ENCODE data around the gene DUSP22.
A peak's percentile ranks its signal among the peaks of the same experiment; 100 is the strongest.

Gene DUSP22

DNA sequence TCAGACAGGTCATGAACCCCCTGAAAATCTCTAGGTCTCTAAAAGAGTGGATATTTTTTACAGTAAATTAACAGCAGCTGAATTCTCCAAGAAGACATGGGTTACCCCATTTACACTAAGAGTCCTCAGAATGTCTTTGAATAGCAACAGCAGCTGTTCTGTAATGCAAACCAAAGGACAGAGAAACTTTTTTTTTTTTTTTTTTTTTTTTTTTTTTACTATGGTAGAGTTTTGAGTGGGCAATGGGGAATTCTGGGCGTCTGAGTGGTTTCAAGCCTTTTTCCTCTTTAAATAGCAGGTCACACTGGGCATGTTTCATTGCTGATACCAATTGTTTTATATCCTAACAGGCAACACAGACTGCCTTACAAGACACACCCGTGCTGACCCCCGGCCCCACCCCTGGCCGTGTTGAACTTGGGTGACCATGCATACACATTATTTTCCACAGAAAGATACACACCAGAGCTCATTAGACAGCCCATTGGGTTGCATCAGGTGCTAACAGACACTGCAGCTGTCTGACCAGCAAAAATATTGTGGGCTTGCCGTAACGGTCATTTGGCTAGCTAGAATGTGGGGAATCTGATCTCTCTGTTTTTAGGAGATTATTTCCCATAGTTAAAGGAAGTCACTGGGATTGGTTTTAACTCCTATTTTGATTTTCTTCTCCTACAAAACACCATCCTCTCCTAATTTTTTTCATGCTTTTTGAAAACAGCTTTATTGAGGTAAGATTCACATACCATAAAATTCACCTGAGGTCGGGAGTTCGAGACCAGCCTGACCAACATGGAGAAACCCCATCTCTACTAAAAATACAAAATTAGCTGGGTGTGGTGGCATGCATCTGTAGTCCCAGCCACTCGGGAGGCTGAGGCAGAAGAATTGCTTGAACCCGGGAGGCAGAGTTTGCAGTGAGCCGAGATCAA lies 72.6 kb downstream of the DUSP22 start:
- TF ChIP-seq, protein P1, sequence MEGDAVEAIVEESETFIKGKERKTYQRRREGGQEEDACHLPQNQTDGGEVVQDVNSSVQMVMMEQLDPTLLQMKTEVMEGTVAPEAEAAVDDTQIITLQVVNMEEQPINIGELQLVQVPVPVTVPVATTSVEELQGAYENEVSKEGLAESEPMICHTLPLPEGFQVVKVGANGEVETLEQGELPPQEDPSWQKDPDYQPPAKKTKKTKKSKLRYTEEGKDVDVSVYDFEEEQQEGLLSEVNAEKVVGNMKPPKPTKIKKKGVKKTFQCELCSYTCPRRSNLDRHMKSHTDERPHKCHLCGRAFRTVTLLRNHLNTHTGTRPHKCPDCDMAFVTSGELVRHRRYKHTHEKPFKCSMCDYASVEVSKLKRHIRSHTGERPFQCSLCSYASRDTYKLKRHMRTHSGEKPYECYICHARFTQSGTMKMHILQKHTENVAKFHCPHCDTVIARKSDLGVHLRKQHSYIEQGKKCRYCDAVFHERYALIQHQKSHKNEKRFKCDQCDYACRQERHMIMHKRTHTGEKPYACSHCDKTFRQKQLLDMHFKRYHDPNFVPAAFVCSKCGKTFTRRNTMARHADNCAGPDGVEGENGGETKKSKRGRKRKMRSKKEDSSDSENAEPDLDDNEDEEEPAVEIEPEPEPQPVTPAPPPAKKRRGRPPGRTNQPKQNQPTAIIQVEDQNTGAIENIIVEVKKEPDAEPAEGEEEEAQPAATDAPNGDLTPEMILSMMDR (IDR thresholded peaks at IDR 0.05): no peak
- H3K9me3 ChIP-seq: peaks cover 0 to 17% (median 12%) of the 10 kb centered on the region in 3 donors
- H3K36me3 ChIP-seq: no peaks in the 10 kb centered on the region
- peaks cover 0 to 6% of the 10 kb centered on the region in 2 donors for H3K27me3 ChIP-seq
- H3K4me1 ChIP-seq: no peaks in the 10 kb centered on the region
- DNase-seq: peak in 1 of 2 donors; percentile 56
- intact Hi-C loops (cut with DNase I; ENCODE audit: low total_unique reads): no loop called here
- no peak overlapping the region for H3K27ac ChIP-seq
- no peak overlapping the region for H3K4me3 ChIP-seq

DNA sequence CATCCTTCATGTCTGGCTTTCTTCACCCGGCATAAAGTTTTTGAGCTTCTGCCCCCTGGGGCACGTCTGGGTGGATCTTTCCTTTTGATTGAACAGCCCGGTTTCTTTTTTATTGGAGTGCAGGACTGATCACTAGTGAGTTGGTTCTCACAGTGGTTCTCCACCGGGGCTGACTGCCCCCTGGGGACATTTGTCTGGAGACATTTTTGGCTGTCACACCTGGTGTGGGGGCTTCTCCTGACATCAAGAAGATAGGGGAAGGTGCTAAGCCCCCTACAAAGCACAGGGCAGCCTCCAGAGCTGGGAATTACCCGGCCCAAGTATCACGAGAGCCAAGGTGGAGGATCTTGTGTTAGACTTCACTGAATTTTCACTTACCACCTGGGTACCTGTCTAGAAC lies 73.5 kb downstream of the DUSP22 start:
- intact Hi-C loops (cut with DNase I; ENCODE audit: low total_unique reads): no loop called here
- Histone ChIP-seq H3K27ac (no peak overlapping the region), H3K4me1 (no peaks in the 10 kb centered on the region), H3K36me3 (no peaks in the 10 kb centered on the region), H3K27me3 (peaks cover 0 to 12% of the 10 kb centered on the region in 2 donors), H3K4me3 (no peak overlapping the region), H3K9me3 (peaks cover 0 to 17% (median 12%) of the 10 kb centered on the region in 3 donors)
- peak in 1 of 2 donors; percentile 60 for DNase-seq
- TF ChIP-seq, protein P1 (IDR thresholded peaks at IDR 0.05): no peak

DNA sequence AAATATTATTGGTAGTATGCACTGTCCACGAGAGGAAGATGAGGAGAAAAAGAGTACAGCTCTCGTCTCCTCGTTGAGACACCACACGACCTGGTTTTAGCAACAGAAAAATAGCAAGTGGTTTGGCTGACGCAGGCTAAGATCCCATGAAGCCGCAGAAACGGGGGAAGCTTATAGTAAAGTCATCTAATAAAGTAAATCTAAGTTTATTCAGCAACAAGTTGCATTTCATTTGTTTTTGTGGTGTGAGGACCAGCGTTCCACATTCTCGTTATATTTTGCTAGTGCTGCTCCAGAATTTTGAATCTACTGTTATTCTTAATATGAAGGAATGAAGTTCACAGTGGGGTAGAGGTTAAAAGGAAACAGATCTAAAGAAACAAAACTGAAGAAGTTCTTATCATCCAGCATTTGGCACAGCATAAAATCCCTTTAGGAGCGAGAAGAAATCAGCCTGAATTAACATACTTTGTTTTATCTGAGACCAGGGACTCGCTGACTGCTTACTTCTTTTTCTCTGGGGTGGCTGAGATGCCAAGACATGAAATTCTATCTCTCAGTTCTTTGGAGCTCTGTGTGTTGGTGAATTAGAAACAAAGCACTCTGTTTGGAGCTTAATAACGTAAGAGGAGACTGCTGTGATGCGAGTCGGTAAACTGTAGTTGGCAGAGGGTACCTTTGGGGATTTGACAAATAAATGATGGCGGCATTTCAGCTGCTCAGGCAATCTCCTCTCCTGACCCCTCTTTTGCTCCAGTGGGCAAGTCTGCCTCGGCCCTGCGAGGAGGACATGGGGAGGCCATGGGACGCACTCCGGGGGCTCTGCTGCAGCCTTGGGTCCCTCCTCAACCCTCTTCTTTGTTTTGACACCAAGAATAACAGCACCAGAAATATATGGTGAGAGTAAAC lies 74.4 kb downstream of the DUSP22 start:
- intact Hi-C loops (cut with DNase I; ENCODE audit: low total_unique reads): no loop called here
- peaks cover 0 to 12% of the 10 kb centered on the region in 2 donors for H3K27me3 ChIP-seq
- peak in 1 of 2 donors; percentile 53 for DNase-seq
- H3K9me3 ChIP-seq: peaks cover 0 to 17% (median 12%) of the 10 kb centered on the region in 3 donors
- H3K27ac ChIP-seq: no peak overlapping the region
- H3K4me3 ChIP-seq: no peak overlapping the region
- TF ChIP-seq, protein P1 (IDR thresholded peaks at IDR 0.05): no peak
- no peaks in the 10 kb centered on the region for H3K36me3 ChIP-seq
- H3K4me1 ChIP-seq: no peaks in the 10 kb centered on the region

DNA sequence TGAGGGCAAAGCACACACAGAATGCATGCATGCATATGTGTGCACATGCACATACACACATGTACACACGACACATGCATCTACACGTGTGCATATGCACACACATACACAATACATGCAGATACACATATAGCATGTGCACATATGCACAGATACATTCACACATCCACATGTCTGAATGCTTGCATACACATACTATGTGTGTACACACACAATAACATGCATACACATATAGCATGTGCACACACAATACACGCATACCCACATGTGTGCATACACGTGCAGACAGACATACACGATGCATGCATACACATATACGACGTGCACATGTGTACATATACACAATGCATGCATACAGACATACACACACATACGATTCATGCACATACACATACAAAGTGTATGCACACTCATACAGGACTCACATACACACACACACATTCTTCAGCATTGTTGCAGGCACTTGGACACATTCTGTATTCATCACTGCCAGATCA lies 75.1 kb downstream of the DUSP22 start:
- intact Hi-C loops (cut with DNase I; ENCODE audit: low total_unique reads): no loop called here
- Histone ChIP-seq H3K36me3 (no peaks in the 10 kb centered on the region), H3K4me1 (no peaks in the 10 kb centered on the region), H3K9me3 (peaks cover 0 to 17% (median 7%) of the 10 kb centered on the region in 3 donors), H3K27me3 (peaks cover 0 to 13% of the 10 kb centered on the region in 2 donors), H3K27ac (no peak overlapping the region), H3K4me3 (no peak overlapping the region)
- TF ChIP-seq, protein P1 (IDR thresholded peaks at IDR 0.05): no peak
- no peak for DNase-seq

DNA sequence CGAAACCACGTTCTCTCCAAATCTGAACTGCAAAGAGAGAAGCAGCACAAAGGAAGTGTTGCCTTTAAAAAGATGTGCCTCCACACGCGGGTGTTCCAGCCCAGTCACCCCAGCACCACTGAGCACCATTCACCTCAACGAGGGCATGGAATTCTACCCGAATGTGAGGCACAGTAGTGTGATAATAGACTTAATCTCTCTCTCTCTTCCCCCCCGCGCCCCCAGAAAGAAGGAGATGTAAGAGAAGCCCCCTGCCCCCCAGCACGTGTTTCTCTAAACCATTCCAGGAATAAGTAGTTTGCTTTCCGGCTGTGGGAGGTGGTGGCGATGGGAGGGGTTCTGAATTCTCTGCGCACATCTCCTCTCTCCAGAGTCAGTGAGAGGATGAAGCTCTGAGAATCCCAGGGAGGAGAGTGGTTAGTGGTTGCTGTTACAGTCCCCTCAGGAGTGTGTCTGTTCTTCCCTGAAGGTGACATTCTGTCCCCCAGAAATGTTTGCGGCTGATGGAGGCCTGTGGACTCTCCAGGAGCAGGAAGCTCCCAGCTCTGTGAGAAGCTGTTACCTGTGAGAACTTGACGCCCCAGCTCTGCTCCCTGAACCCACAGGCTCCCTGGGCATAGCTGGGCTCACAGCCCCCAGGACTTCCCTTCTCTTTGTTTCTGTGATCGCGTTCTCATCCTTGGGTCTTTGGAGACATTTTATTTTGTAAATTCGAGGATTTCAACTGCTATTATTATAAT lies 75.8 kb downstream of the DUSP22 start:
- DNase-seq: peak in 1 of 2 donors; percentile 53
- Histone ChIP-seq H3K4me1 (no peaks in the 10 kb centered on the region), H3K4me3 (no peak overlapping the region), H3K36me3 (no peaks in the 10 kb centered on the region), H3K27ac (no peak overlapping the region), H3K27me3 (peaks cover 0 to 21% of the 10 kb centered on the region in 2 donors), H3K9me3 (peaks cover 0 to 14% (median 0%) of the 10 kb centered on the region in 3 donors)
- intact Hi-C loops (cut with DNase I; ENCODE audit: low total_unique reads): no loop called here
- TF ChIP-seq, protein P1 (IDR thresholded peaks at IDR 0.05): no peak

All from tibial artery (tissue), 4 donors.